ENCODE results near the gene TRIM33. TPM values are rescaled to one million over a fixed set of nuclear protein-coding genes. Genes with fewer than 3 reads are reported as not detected.

The TRIM33 gene
- total and polyA plus RNA-seq, 2 experiments from 2014 or later, result 27.5 to 41.1 TPM

- no peaks in the 10 kb centered on the region for H3K4me1 ChIP-seq (ENCODE audit: insufficient read depth)
- H4K20me1 ChIP-seq (ENCODE audit: insufficient read depth, poor library complexity, severe bottlenecking), result no peaks in the 10 kb centered on the region
- H3K4me2 ChIP-seq, result no peak overlapping the region
- H2AFZ ChIP-seq, result no peak overlapping the region
- 69% methylated on average over 1 of the region's 1 CpG for WGBS (ENCODE audit: low lambda C conversion rate, missing lambda C conversion rate)
- no peaks in the 10 kb centered on the region for H3K9me3 ChIP-seq (ENCODE audit: low read depth)
- H3K9me2 ChIP-seq (replicated peaks; ENCODE audit: insufficient read depth), result no peaks in the 10 kb centered on the region
- no peaks in the 10 kb centered on the region for H3K27me3 ChIP-seq
- TF ChIP-seq CTCF (IDR thresholded peaks at IDR 0.05; ENCODE audit: poor library complexity) (no peak), EZH2 (IDR thresholded peaks at IDR 0.05; ENCODE audit: borderline replicate concordance) (no peak), EZH2phosphoT487 (IDR thresholded peaks at IDR 0.05; ENCODE audit: low read depth, severe bottlenecking, unreplicated experiment) (no peak)
- no peak overlapping the region for H3K27ac ChIP-seq
- H3K79me2 ChIP-seq, result no peaks in the 10 kb centered on the region
- H3K4me3 ChIP-seq, result no peak overlapping the region
- no peaks in the 10 kb centered on the region for H3K36me3 ChIP-seq (replicated peaks; ENCODE audit: insufficient read depth, low read depth)
- DNase-seq (ENCODE audit: low spot score), result no peak
Observed at GRCh38 chr1:114535401-114535800, 24.4 kb upstream of the TRIM33 start.

- TF ChIP-seq EZH2phosphoT487 (IDR thresholded peaks at IDR 0.05; ENCODE audit: low read depth, severe bottlenecking, unreplicated experiment) (no peak), EZH2 (IDR thresholded peaks at IDR 0.05; ENCODE audit: borderline replicate concordance) (no peak), CTCF (IDR thresholded peaks at IDR 0.05; ENCODE audit: poor library complexity) (no peak)
Observed at GRCh38 chr1:114531094-114531493, 20.1 kb upstream of the TRIM33 start.

GRCh38 chr1:114530224-114530623 is 19.2 kb upstream of the TRIM33 start:
- Histone ChIP-seq H3K36me3 (replicated peaks; ENCODE audit: insufficient read depth, low read depth) (no peaks in the 10 kb centered on the region), H3K79me2 (no peaks in the 10 kb centered on the region), H3K9me2 (replicated peaks; ENCODE audit: insufficient read depth) (no peaks in the 10 kb centered on the region), H2AFZ (no peak overlapping the region), H3K27ac (no peak overlapping the region), H3K27me3 (no peaks in the 10 kb centered on the region), H3K4me2 (no peak overlapping the region), H3K9me3 (ENCODE audit: low read depth) (no peaks in the 10 kb centered on the region), H3K4me3 (no peak overlapping the region), H4K20me1 (ENCODE audit: insufficient read depth, poor library complexity, severe bottlenecking) (no peaks in the 10 kb centered on the region), H3K4me1 (ENCODE audit: insufficient read depth) (no peaks in the 10 kb centered on the region)
- no peak for DNase-seq (ENCODE audit: low spot score)
- WGBS (ENCODE audit: low lambda C conversion rate, missing lambda C conversion rate), result 96% methylated on average over 2 of the region's 2 CpGs
- TF ChIP-seq CTCF (IDR thresholded peaks at IDR 0.05; ENCODE audit: poor library complexity), result no peak
- no peak for TF ChIP-seq EZH2 (IDR thresholded peaks at IDR 0.05; ENCODE audit: borderline replicate concordance)
- no peak for TF ChIP-seq EZH2phosphoT487 (IDR thresholded peaks at IDR 0.05; ENCODE audit: low read depth, severe bottlenecking, unreplicated experiment)

More at GRCh38 chr1:114531094-114531493, 20.1 kb upstream of the TRIM33 start:
- Histone ChIP-seq H3K27me3 (no peaks in the 10 kb centered on the region), H3K36me3 (replicated peaks; ENCODE audit: insufficient read depth, low read depth) (no peaks in the 10 kb centered on the region), H4K20me1 (ENCODE audit: insufficient read depth, poor library complexity, severe bottlenecking) (no peaks in the 10 kb centered on the region), H3K4me3 (no peak overlapping the region), H3K4me1 (ENCODE audit: insufficient read depth) (no peaks in the 10 kb centered on the region), H3K4me2 (no peak overlapping the region), H3K9me2 (replicated peaks; ENCODE audit: insufficient read depth) (no peaks in the 10 kb centered on the region), H2AFZ (no peak overlapping the region), H3K79me2 (no peaks in the 10 kb centered on the region), H3K27ac (no peak overlapping the region), H3K9me3 (ENCODE audit: low read depth) (no peaks in the 10 kb centered on the region)
- 61% methylated on average over 1 of the region's 1 CpG for WGBS (ENCODE audit: low lambda C conversion rate, missing lambda C conversion rate)
- DNase-seq (ENCODE audit: low spot score), result no peak

GRCh38 chr1:114524944-114525343 is 13.9 kb upstream of the TRIM33 start:
- Histone ChIP-seq H3K9me2 (replicated peaks; ENCODE audit: insufficient read depth) (no peaks in the 10 kb centered on the region), H3K9me3 (ENCODE audit: low read depth) (no peaks in the 10 kb centered on the region), H2AFZ (no peak overlapping the region), H3K4me1 (ENCODE audit: insufficient read depth) (no peaks in the 10 kb centered on the region), H4K20me1 (ENCODE audit: insufficient read depth, poor library complexity, severe bottlenecking) (no peaks in the 10 kb centered on the region), H3K4me3 (no peak overlapping the region), H3K4me2 (no peak overlapping the region), H3K27me3 (no peaks in the 10 kb centered on the region), H3K79me2 (no peaks in the 10 kb centered on the region), H3K27ac (no peak overlapping the region), H3K36me3 (replicated peaks; ENCODE audit: insufficient read depth, low read depth) (no peaks in the 10 kb centered on the region)
- TF ChIP-seq EZH2 (IDR thresholded peaks at IDR 0.05; ENCODE audit: borderline replicate concordance), result no peak
- no peak for TF ChIP-seq EZH2phosphoT487 (IDR thresholded peaks at IDR 0.05; ENCODE audit: low read depth, severe bottlenecking, unreplicated experiment)
- TF ChIP-seq CTCF (IDR thresholded peaks at IDR 0.05; ENCODE audit: poor library complexity), result no peak
- no peak for DNase-seq (ENCODE audit: low spot score)
